GM12891 (cell line): ENCODE data around the gene WWC2.
A peak's percentile ranks its signal among the peaks of the same experiment; 100 is the strongest.

ENCODE experiments used
- DNase-seq: peaks from one replicate; pipeline ENCODE4 v3.0.0; 2011; ENCODE audit warnings: low spot score; ENCODE audit not compliant: insufficient read length
- FAIRE-seq: peaks from 2 replicates; lab custom pipeline; 2011; peaks lifted over from hg19 to GRCh38; lab: Jason Lieb, UNC
- PAX5 ChIP-seq: IDR thresholded peaks from 2 replicates; pipeline ENCODE4 v1.6.1; 2011; ENCODE audit warnings: low read length, moderate library complexity, mild to moderate bottlenecking; ENCODE audit not compliant: insufficient read depth, severe bottlenecking
- POLR2A ChIP-seq: IDR thresholded peaks from 2 replicates; pipeline ENCODE4 v1.6.1; 2011; ENCODE audit warnings: low read depth, low read length, control low read depth
- POLR2AphosphoS5 ChIP-seq: IDR thresholded peaks from 2 replicates; pipeline ENCODE4 v1.6.1; 2011; ENCODE audit warnings: low read depth, low read length, control low read depth
- POU2F2 ChIP-seq: IDR thresholded peaks from 2 replicates; pipeline ENCODE4 v1.6.1; 2011; ENCODE audit warnings: low read depth, mild to moderate bottlenecking, control low read depth, low read length, moderate library complexity
- SPI1 ChIP-seq: IDR thresholded peaks from 2 replicates; pipeline ENCODE4 v1.6.1; 2011; ENCODE audit warnings: low read depth, low read length, control low read depth
- TAF1 ChIP-seq: IDR thresholded peaks from 2 replicates; pipeline ENCODE4 v1.6.1; 2011; ENCODE audit warnings: low read depth, low read length, control low read depth

WWC2 gene

GRCh38 chr4:183250831-183251230 is 151.8 kb downstream of the WWC2 start:
- FAIRE-seq (no peak), DNase-seq (no peak)
- TF ChIP-seq SPI1 (no peak), POLR2A (no peak), POLR2AphosphoS5 (no peak), TAF1 (no peak), POU2F2 (no peak), PAX5 (no peak)

GRCh38 chr4:183252959-183253358 is 153.9 kb downstream of the WWC2 start:
- TF ChIP-seq SPI1 (no peak), PAX5 (no peak), POLR2A (no peak), TAF1 (no peak), POLR2AphosphoS5 (no peak)
- FAIRE-seq (no peak), DNase-seq (no peak)

GRCh38 chr4:183253451-183253850 is 154.4 kb downstream of the WWC2 start:
- DNase-seq: no peak
- TF ChIP-seq POU2F2 (no peak), PAX5 (no peak), POLR2A (no peak), SPI1 (no peak), TAF1 (no peak), POLR2AphosphoS5 (no peak)
- no peak for FAIRE-seq

- DNase-seq (no peak), FAIRE-seq (no peak)
- TF ChIP-seq TAF1 (no peak), POLR2A (no peak), PAX5 (no peak), SPI1 (no peak), POU2F2 (no peak), POLR2AphosphoS5 (no peak)
Observed at GRCh38 chr4:183254162-183254561, 155.1 kb downstream of the WWC2 start.

GRCh38 chr4:183255487-183255886 is 156.4 kb downstream of the WWC2 start:
- TF ChIP-seq TAF1 (no peak), PAX5 (no peak), POLR2A (no peak), SPI1 (no peak), POU2F2 (no peak), POLR2AphosphoS5 (no peak)
- FAIRE-seq (no peak), DNase-seq (no peak)

- TF ChIP-seq TAF1: no peak
- no peak for TF ChIP-seq SPI1
- TF ChIP-seq POLR2AphosphoS5: no peak
- no peak for TF ChIP-seq POLR2A
- no peak for TF ChIP-seq POU2F2
- TF ChIP-seq PAX5: no peak
- FAIRE-seq: no peak
- DNase-seq: no peak
Observed at GRCh38 chr4:183256343-183256742, 157.3 kb downstream of the WWC2 start.

GRCh38 chr4:183256756-183257385 is 157.8 kb downstream of the WWC2 start:
- FAIRE-seq (peak; percentile 13), DNase-seq (peak; percentile 21)
- no peak for TF ChIP-seq TAF1
- no peak for TF ChIP-seq SPI1
- no peak for TF ChIP-seq PAX5
- TF ChIP-seq POU2F2: no peak

GRCh38 chr4:183257808-183258207 is 158.8 kb downstream of the WWC2 start:
- DNase-seq (no peak), FAIRE-seq (no peak)
- TF ChIP-seq PAX5 (no peak), POU2F2 (no peak), POLR2AphosphoS5 (no peak), POLR2A (no peak), SPI1 (no peak), TAF1 (no peak)

GRCh38 chr4:183260491-183261151 is 161.6 kb downstream of the WWC2 start:
- FAIRE-seq (no peak), DNase-seq (no peak)
- TF ChIP-seq POU2F2 (no peak), PAX5 (no peak), SPI1 (no peak), POLR2AphosphoS5 (no peak), POLR2A (no peak), TAF1 (no peak)
